HepG2 (cell line): ENCODE data around the gene NDUFAF3. TPM values are rescaled to one million over a fixed set of nuclear protein-coding genes. Genes with fewer than 3 reads are reported as not detected.
A peak's percentile ranks its signal among the peaks of the same experiment; 100 is the strongest.

Source experiments
- BRCA1 ChIP-seq: sonication (generic); formaldehyde crosslinking; IDR thresholded peaks from 2 replicates; pipeline ENCODE4 v1.4.0; 2020; ENCODE audit warnings: missing genetic modification reagents
- CBFB ChIP-seq: sonication (generic); formaldehyde crosslinking; IDR thresholded peaks from 2 replicates; pipeline ENCODE4 v1.4.0; 2020; ENCODE audit warnings: missing genetic modification reagents
- KDM2A ChIP-seq: sonication (generic); formaldehyde crosslinking; IDR thresholded peaks from 2 replicates; pipeline ENCODE4 v1.4.0; 2020; ENCODE audit warnings: low read depth, missing genetic modification reagents, borderline replicate concordance
- NFKB2 ChIP-seq: sonication (generic); formaldehyde crosslinking; IDR thresholded peaks from 2 replicates; pipeline ENCODE4 v1.4.0; 2020; ENCODE audit warnings: missing genetic modification reagents, borderline replicate concordance
- SALL2 ChIP-seq: sonication (generic); formaldehyde crosslinking; IDR thresholded peaks from 2 replicates; pipeline ENCODE4 v1.8.1; 2023; ENCODE audit warnings: mild to moderate bottlenecking, missing genetic modification reagents, inconsistent platforms
- SIX1 ChIP-seq: sonication (generic); formaldehyde crosslinking; IDR thresholded peaks from 2 replicates; pipeline ENCODE4 v1.4.0; 2020; ENCODE audit warnings: missing genetic modification reagents, borderline replicate concordance
- SP140L ChIP-seq: sonication (generic); formaldehyde crosslinking; IDR thresholded peaks from 2 replicates; pipeline ENCODE4 v1.4.0; 2020; ENCODE audit warnings: missing genetic modification reagents, borderline replicate concordance
- SRF ChIP-seq: IDR thresholded peaks from 2 replicates; pipeline ENCODE4 v1.6.1; 2011; ENCODE audit warnings: mild to moderate bottlenecking, low read depth, low read length, moderate library complexity
- SRSF9 ChIP-seq: fragments of 200-400 bp; formaldehyde crosslinking; IDR thresholded peaks from 2 replicates; pipeline ENCODE4 v1.6.1; 2018; ENCODE audit warnings: borderline replicate concordance, mild to moderate bottlenecking, low read depth, low read length; ENCODE audit not compliant: insufficient read depth, poor library complexity, severe bottlenecking
- ZNF326 ChIP-seq: sonication (generic); formaldehyde crosslinking; IDR thresholded peaks from 2 replicates; pipeline ENCODE4 v1.4.0; 2020; ENCODE audit warnings: missing genetic modification reagents, borderline replicate concordance
- ZNF350 ChIP-seq: sonication (generic); formaldehyde crosslinking; IDR thresholded peaks from 2 replicates; pipeline ENCODE4 v1.4.0; 2020; ENCODE audit warnings: mild to moderate bottlenecking, low read depth, missing genetic modification reagents, borderline replicate concordance
- ZNF577 ChIP-seq: sonication (generic); formaldehyde crosslinking; IDR thresholded peaks from 2 replicates; pipeline ENCODE4 v1.4.0; 2020; ENCODE audit warnings: mild to moderate bottlenecking, low read depth, missing genetic modification reagents, borderline replicate concordance
- ZNF605 ChIP-seq: sonication (generic); formaldehyde crosslinking; IDR thresholded peaks from 2 replicates; pipeline ENCODE4 v1.8.0; 2022; ENCODE audit warnings: mild to moderate bottlenecking, missing genetic modification reagents
- ZNF703 ChIP-seq: sonication (generic); formaldehyde crosslinking; IDR thresholded peaks from 2 replicates; pipeline ENCODE4 v1.5.1; 2020; ENCODE audit warnings: missing genetic modification reagents, mild to moderate bottlenecking, moderate library complexity, borderline replicate concordance
- polyA plus RNA-seq, 8 experiments: library from polyadenylated mRNA; depleted of rRNA in 3 of 8; stranded (reverse) in 7 of 8; unstranded in 1 of 8; fragments of >200 nt; fragmentation: Illumina TruSeq in 4 of 8; extraction: Trizol in 4 of 8; gene quantifications; 2 replicates each; pipeline versions ENCODE4 v1.2.1 to v1.2.3, GENCODE V29; 2011 to 2016; ENCODE audit warnings: low read depth in 4 of 8, missing spikeins in 1 of 8, mixed read lengths in 1 of 8; ENCODE audit not compliant: insufficient read depth in 1 of 8
- total RNA-seq, 5 experiments: library from RNA; depleted of rRNA; stranded (reverse); fragments of >200 nt; fragmentation: Illumina TruSeq; extraction: Trizol; gene quantifications; 2 replicates each; pipeline ENCODE4 v1.2.3, GENCODE V29; 2016; ENCODE audit warnings: low read depth in 1 of 5
- TF ChIP-seq, protein P1 (sequence below): sonication (generic); formaldehyde crosslinking; IDR thresholded peaks from 2 replicates; pipeline ENCODE4 v1.5.0; 2020; ENCODE audit warnings: mild to moderate bottlenecking, missing genetic modification reagents, borderline replicate concordance
- TF ChIP-seq, protein P2 (sequence below): sonication (generic); formaldehyde crosslinking; IDR thresholded peaks from 2 replicates; pipeline ENCODE4 v1.4.0; 2020; ENCODE audit warnings: missing genetic modification reagents
- TF ChIP-seq, protein P3 (sequence below): sonication (generic); formaldehyde crosslinking; IDR thresholded peaks from 2 replicates; pipeline ENCODE4 v1.5.1; 2020; ENCODE audit warnings: mild to moderate bottlenecking, missing genetic modification reagents
- TF ChIP-seq, protein P4 (sequence below): IDR thresholded peaks from 2 replicates; pipeline ENCODE4 v1.6.1; 2016; ENCODE audit warnings: mild to moderate bottlenecking

NDUFAF3 gene
- total and polyA plus RNA-seq, 2 of the 13 experiments (the other 11 are each of a cell fraction or from before 2014, with no cell fraction given), result 39.0 to 50.0 TPM

DNA sequence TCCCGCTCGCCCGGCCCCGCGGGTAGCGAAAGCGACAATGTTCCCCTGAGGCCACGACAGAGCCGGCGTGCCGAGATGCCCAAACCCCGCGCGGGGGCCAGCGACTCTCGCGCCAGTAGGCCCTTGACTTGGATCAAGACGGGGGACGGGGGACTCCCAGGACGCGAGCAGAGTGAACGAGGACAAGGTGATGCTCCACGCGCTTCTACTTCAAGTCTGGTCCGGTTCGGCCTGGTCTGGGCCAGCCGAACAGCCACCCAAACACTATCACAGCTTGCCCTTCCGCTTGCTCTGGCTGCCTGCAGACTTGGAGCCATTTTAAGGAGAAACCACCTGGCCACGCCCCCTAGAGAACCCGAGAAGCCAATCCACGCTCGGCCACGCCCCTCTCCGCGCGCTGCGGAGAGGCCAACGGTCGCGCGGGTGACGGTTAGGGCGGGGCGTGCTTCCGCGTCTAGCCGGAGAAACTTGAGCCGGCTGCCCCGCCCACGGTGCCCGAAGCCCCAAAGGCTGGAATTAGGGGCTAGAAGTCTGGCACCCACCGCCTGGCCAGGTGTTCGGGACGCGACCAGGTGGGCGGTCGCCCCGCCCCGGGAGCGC, 608 bp upstream of the NDUFAF3 start (continued):
- TF ChIP-seq, protein P1, sequence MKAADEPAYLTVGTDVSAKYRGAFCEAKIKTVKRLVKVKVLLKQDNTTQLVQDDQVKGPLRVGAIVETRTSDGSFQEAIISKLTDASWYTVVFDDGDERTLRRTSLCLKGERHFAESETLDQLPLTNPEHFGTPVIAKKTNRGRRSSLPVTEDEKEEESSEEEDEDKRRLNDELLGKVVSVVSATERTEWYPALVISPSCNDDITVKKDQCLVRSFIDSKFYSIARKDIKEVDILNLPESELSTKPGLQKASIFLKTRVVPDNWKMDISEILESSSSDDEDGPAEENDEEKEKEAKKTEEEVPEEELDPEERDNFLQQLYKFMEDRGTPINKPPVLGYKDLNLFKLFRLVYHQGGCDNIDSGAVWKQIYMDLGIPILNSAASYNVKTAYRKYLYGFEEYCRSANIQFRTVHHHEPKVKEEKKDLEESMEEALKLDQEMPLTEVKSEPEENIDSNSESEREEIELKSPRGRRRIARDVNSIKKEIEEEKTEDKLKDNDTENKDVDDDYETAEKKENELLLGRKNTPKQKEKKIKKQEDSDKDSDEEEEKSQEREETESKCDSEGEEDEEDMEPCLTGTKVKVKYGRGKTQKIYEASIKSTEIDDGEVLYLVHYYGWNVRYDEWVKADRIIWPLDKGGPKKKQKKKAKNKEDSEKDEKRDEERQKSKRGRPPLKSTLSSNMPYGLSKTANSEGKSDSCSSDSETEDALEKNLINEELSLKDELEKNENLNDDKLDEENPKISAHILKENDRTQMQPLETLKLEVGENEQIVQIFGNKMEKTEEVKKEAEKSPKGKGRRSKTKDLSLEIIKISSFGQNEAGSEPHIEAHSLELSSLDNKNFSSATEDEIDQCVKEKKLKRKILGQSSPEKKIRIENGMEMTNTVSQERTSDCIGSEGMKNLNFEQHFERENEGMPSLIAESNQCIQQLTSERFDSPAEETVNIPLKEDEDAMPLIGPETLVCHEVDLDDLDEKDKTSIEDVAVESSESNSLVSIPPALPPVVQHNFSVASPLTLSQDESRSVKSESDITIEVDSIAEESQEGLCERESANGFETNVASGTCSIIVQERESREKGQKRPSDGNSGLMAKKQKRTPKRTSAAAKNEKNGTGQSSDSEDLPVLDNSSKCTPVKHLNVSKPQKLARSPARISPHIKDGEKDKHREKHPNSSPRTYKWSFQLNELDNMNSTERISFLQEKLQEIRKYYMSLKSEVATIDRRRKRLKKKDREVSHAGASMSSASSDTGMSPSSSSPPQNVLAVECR, result peak; percentile 53; the same call in 1 of the 2 replicates
- TF ChIP-seq SRF (no peak), SRSF9 (no peak), SIX1 (CRISPR knock-in tag) (peak; percentile 74), NFKB2 (CRISPR knock-in tag) (peak; percentile 67; the same call in 1 of the 2 replicates), ZNF605 (CRISPR knock-in tag) (0 out of 2 replicates have a peak, but pooled peaks have one; percentile 39), CBFB (CRISPR knock-in tag) (peak; percentile 60; the same call in 1 of the 2 replicates), SALL2 (CRISPR knock-in tag) (peak; percentile 85), ZNF350 (peak; percentile 48), SP140L (0 out of 2 replicates have a peak, but pooled peaks have one; percentile 42), ZNF326 (CRISPR knock-in tag) (no peak), ZNF703 (0 out of 2 replicates have a peak, but pooled peaks have one; percentile 90), BRCA1 (peak; percentile 18; the same call in 1 of the 2 replicates), ZNF577 (CRISPR knock-in tag) (0 out of 2 replicates have a peak, but pooled peaks have one; percentile 0), KDM2A (peak; percentile 52; the same call in 1 of the 2 replicates)
- TF ChIP-seq, protein P2, sequence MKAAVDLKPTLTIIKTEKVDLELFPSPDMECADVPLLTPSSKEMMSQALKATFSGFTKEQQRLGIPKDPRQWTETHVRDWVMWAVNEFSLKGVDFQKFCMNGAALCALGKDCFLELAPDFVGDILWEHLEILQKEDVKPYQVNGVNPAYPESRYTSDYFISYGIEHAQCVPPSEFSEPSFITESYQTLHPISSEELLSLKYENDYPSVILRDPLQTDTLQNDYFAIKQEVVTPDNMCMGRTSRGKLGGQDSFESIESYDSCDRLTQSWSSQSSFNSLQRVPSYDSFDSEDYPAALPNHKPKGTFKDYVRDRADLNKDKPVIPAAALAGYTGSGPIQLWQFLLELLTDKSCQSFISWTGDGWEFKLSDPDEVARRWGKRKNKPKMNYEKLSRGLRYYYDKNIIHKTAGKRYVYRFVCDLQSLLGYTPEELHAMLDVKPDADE, result no peak
- TF ChIP-seq, protein P3, sequence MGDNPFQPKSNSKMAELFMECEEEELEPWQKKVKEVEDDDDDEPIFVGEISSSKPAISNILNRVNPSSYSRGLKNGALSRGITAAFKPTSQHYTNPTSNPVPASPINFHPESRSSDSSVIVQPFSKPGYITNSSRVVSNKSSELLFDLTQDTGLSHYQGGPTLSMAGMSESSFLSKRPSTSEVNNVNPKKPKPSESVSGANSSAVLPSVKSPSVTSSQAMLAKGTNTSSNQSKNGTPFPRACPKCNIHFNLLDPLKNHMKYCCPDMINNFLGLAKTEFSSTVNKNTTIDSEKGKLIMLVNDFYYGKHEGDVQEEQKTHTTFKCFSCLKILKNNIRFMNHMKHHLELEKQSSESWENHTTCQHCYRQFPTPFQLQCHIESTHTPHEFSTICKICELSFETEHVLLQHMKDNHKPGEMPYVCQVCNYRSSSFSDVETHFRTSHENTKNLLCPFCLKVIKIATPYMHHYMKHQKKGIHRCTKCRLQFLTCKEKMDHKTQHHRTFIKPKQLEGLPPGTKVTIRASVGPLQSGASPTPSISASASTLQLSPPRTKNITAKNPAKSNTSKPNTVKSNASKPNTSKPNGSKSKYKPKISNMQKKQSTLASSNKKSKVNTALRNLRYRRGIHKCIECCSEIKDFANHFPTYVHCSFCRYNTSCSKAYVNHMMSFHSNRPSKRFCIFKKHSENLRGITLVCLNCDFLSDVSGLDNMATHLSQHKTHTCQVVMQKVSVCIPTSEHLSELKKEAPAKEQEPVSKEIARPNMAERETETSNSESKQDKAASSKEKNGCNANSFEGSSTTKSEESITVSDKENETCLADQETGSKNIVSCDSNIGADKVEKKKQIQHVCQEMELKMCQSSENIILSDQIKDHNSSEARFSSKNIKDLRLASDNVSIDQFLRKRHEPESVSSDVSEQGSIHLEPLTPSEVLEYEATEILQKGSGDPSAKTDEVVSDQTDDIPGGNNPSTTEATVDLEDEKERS (CRISPR knock-in tag), result peak; percentile 55; the same call in 1 of the 2 replicates
- TF ChIP-seq, protein P4, sequence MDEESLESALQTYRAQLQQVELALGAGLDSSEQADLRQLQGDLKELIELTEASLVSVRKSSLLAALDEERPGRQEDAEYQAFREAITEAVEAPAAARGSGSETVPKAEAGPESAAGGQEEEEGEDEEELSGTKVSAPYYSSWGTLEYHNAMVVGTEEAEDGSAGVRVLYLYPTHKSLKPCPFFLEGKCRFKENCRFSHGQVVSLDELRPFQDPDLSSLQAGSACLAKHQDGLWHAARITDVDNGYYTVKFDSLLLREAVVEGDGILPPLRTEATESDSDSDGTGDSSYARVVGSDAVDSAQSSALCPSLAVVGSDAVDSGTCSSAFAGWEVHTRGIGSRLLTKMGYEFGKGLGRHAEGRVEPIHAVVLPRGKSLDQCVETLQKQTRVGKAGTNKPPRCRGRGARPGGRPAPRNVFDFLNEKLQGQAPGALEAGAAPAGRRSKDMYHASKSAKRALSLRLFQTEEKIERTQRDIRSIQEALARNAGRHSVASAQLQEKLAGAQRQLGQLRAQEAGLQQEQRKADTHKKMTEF (CRISPR knock-in tag), result 0 out of 2 replicates have a peak, but pooled peaks have one; percentile 15
